Muscle of arm (tissue), 14 donors: ENCODE results near the gene RITA1. TPM values are rescaled to one million over a fixed set of nuclear protein-coding genes. Genes with fewer than 3 reads are reported as not detected.
"Not testable (repeated sequence)": the region's sequence is repeated elsewhere in the genome, so short reads cannot be mapped to it uniquely, and the experiment has no call there.

Experiments
- DNase-seq: peaks from one replicate; pipeline ENCODE4 v3.0.0-alpha.2; 2013
- long read RNA-seq, 11 donors: transcript quantifications; one replicate each; lab custom pipeline, GENCODE V29; 2026
- polyA plus RNA-seq, 12 donors: library from polyadenylated mRNA; unstranded; fragments of 120-200 nt; gene quantifications; one replicate each; pipeline ENCODE4 v1.2.1, GENCODE V29; 2013; ENCODE audit not compliant: insufficient read length in 12 of 12

The RITA1 gene
- 10 to 100 TPM in 3 of 12 donors, 1 to 10 TPM in 8, not detected in 1; 6.4 to 15.7 (median 8.3) TPM for polyA plus RNA-seq
- long read RNA-seq, donor 1, transcript RITA1-201 (4 exons, 2,053 nt), result major isoform, 8 of 16 reads
- long read RNA-seq, donor 1, partial matches to known transcripts, result 6 of 16 reads
- long read RNA-seq, donor 1, other reads (novel, unspliced or antisense), result 0 of 16 reads
- long read RNA-seq, donor 2, transcript RITA1-201 (4 exons, 2,053 nt), result major isoform, 6 of 6 reads
- long read RNA-seq, donor 2, partial matches to known transcripts, result 0 of 6 reads
- long read RNA-seq, donor 2, other reads (novel, unspliced or antisense), result 0 of 6 reads
- long read RNA-seq, donor 3, partial matches to known transcripts, result 0 of 4 reads
- long read RNA-seq, donor 3, other reads (novel, unspliced or antisense), result 0 of 4 reads
- long read RNA-seq, donor 4, partial matches to known transcripts, result 0 of 3 reads
- long read RNA-seq, donor 4, other reads (novel, unspliced or antisense), result 0 of 3 reads
- long read RNA-seq, donor 5, result 0 reads
- long read RNA-seq, donor 6, partial matches to known transcripts, result 0 of 2 reads
- long read RNA-seq, donor 6, other reads (novel, unspliced or antisense), result 0 of 2 reads
- long read RNA-seq, donor 7, partial matches to known transcripts, result 0 of 3 reads
- long read RNA-seq, donor 7, other reads (novel, unspliced or antisense), result 0 of 3 reads
- long read RNA-seq, donor 8, transcript RITA1-201 (4 exons, 2,053 nt), result major isoform, 6 of 7 reads
- long read RNA-seq, donor 8, partial matches to known transcripts, result 0 of 7 reads
- long read RNA-seq, donor 8, other reads (novel, unspliced or antisense), result 0 of 7 reads
- long read RNA-seq, donor 9, partial matches to known transcripts, result 0 of 4 reads
- long read RNA-seq, donor 9, other reads (novel, unspliced or antisense), result 0 of 4 reads
- long read RNA-seq, donor 10, partial matches to known transcripts, result 0 of 3 reads
- long read RNA-seq, donor 10, other reads (novel, unspliced or antisense), result 0 of 3 reads
- long read RNA-seq, donor 11, partial matches to known transcripts, result 0 of 4 reads
- long read RNA-seq, donor 11, other reads (novel, unspliced or antisense), result 0 of 4 reads

- DNase-seq, result peak; percentile 91
Observed at GRCh38 chr12:113185180-113186032, at the start of gene RITA1, which contains the start of gene DDX54. RITA1 (plus strand) TSS chr12:113185721; CDS start chr12:113186747, 1,026 bp downstream. DDX54 (minus strand) TSS chr12:113185478; CDS start chr12:113185451, 27 bp downstream.

GRCh38 chr12:113136128-113136989, 49.2 kb upstream of the RITA1 start:
- no peak for DNase-seq

- DNase-seq, result no peak
Observed at GRCh38 chr12:113136990-113137511, 48.5 kb upstream of the RITA1 start.

GRCh38 chr12:113137861-113138783, 47.4 kb upstream of the RITA1 start:
- no peak for DNase-seq

- DNase-seq, result no peak
Observed at GRCh38 chr12:113138826-113139225, 46.7 kb upstream of the RITA1 start.

GRCh38 chr12:113140706-113141105, 44.8 kb upstream of the RITA1 start:
- no peak for DNase-seq

GRCh38 chr12:113141716-113142115, 43.8 kb upstream of the RITA1 start:
- not testable (repeated sequence) for DNase-seq

GRCh38 chr12:113142173-113142885, 43.2 kb upstream of the RITA1 start:
- no peak for DNase-seq

- DNase-seq, result no peak
Observed at GRCh38 chr12:113142886-113143332, 42.6 kb upstream of the RITA1 start.

GRCh38 chr12:113143959-113144358, 41.6 kb upstream of the RITA1 start:
- DNase-seq, result no peak

- DNase-seq, result no peak
Observed at GRCh38 chr12:113144806-113145205, 40.7 kb upstream of the RITA1 start.

- no peak for DNase-seq
Observed at GRCh38 chr12:113145720-113146551, 39.6 kb upstream of the RITA1 start.

- no peak for DNase-seq
Observed at GRCh38 chr12:113146999-113147398, 38.5 kb upstream of the RITA1 start.

- DNase-seq, result peak; percentile 58
Observed at GRCh38 chr12:113149361-113150150, 36.0 kb upstream of the RITA1 start, which contains the start of gene CFAP73. CFAP73 (plus strand) TSS chr12:113149724; CDS start chr12:113149858, 134 bp downstream.

- DNase-seq, result no peak
Observed at GRCh38 chr12:113151655-113152054, 33.9 kb upstream of the RITA1 start.
